BLaER1 (cell line): ENCODE data around the gene ARAP1.

Experiments
- H3K27ac ChIP-seq: shearing (Covaris generic); formaldehyde crosslinking; 2 replicates; pipeline ENCODE4 v1.8.1; 2022
- H3K27me3 ChIP-seq: shearing (Covaris generic); formaldehyde crosslinking; 2 replicates; pipeline ENCODE4 v1.8.1; 2022
- H3K36me3 ChIP-seq: shearing (Covaris generic); formaldehyde crosslinking; 2 replicates; pipeline ENCODE4 v1.8.1; 2022
- H3K4me1 ChIP-seq: shearing (Covaris generic); formaldehyde crosslinking; 2 replicates; pipeline ENCODE4 v1.8.1; 2022
- H3K4me2 ChIP-seq: shearing (Covaris generic); formaldehyde crosslinking; 2 replicates; pipeline ENCODE4 v1.8.1; 2022
- H3K4me3 ChIP-seq: shearing (Covaris generic); formaldehyde crosslinking; 2 replicates; pipeline ENCODE4 v1.8.1; 2022
- H3K9ac ChIP-seq: shearing (Covaris generic); formaldehyde crosslinking; 2 replicates; pipeline ENCODE4 v1.8.1; 2022
- H3K9me3 ChIP-seq: shearing (Covaris generic); formaldehyde crosslinking; 2 replicates; pipeline ENCODE4 v1.8.1; 2022
- H4K20me1 ChIP-seq: shearing (Covaris generic); formaldehyde crosslinking; 2 replicates; pipeline ENCODE4 v1.8.1; 2022
- Cebpa-rat ChIP-seq: shearing (Covaris generic); IDR thresholded peaks from 2 replicates; pipeline ENCODE4 v1.8.1; 2022

Gene ARAP1

GRCh38 chr11:72774499-72774898 is 22.3 kb upstream of the ARAP1 start:
- TF ChIP-seq Cebpa-rat = no peak
- H3K9me3 ChIP-seq = no peaks in the 10 kb centered on the region
- no peak overlapping the region for H3K9ac ChIP-seq
- no peak overlapping the region for H3K27ac ChIP-seq
- H3K4me2 ChIP-seq = no peak overlapping the region
- 0 out of 2 replicates have a peak, but pooled peaks cover 2% of the 10 kb centered on the region for H4K20me1 ChIP-seq
- no peaks in the 10 kb centered on the region for H3K27me3 ChIP-seq
- no peaks in the 10 kb centered on the region; the same call in 1 of the 2 replicates for H3K36me3 ChIP-seq
- peaks cover 25% of the 10 kb centered on the region for H3K4me1 ChIP-seq
- no peak overlapping the region for H3K4me3 ChIP-seq

- H3K4me3 ChIP-seq = no peak overlapping the region
- no peaks in the 10 kb centered on the region for H4K20me1 ChIP-seq
- H3K4me2 ChIP-seq = peak overlapping the region; percentile 44
- TF ChIP-seq Cebpa-rat = no peak
- peaks cover 25% of the 10 kb centered on the region for H3K4me1 ChIP-seq
- no peak overlapping the region for H3K9ac ChIP-seq
- no peaks in the 10 kb centered on the region for H3K9me3 ChIP-seq
- H3K36me3 ChIP-seq = no peaks in the 10 kb centered on the region; the same call in 1 of the 2 replicates
- no peaks in the 10 kb centered on the region for H3K27me3 ChIP-seq
- H3K27ac ChIP-seq = no peak overlapping the region
These were observed 21.5 kb upstream of the ARAP1 start for GRCh38 chr11:72773696-72774095.

- no peak overlapping the region for H3K27ac ChIP-seq
- peak overlapping the region; percentile 44 for H3K4me2 ChIP-seq
- no peaks in the 10 kb centered on the region for H4K20me1 ChIP-seq
- no peak for TF ChIP-seq Cebpa-rat
- no peak overlapping the region for H3K4me3 ChIP-seq
- no peaks in the 10 kb centered on the region for H3K9me3 ChIP-seq
- peaks cover 24% of the 10 kb centered on the region for H3K4me1 ChIP-seq
- H3K27me3 ChIP-seq = no peaks in the 10 kb centered on the region
- no peak overlapping the region for H3K9ac ChIP-seq
- H3K36me3 ChIP-seq = no peaks in the 10 kb centered on the region; the same call in 1 of the 2 replicates
These were observed 21.1 kb upstream of the ARAP1 start for GRCh38 chr11:72773291-72773690.

GRCh38 chr11:72772059-72772458 is 19.9 kb upstream of the ARAP1 start:
- Histone ChIP-seq H4K20me1 (no peaks in the 10 kb centered on the region), H3K9me3 (no peaks in the 10 kb centered on the region), H3K9ac (no peak overlapping the region), H3K4me1 (peaks cover 17% of the 10 kb centered on the region), H3K27ac (no peak overlapping the region), H3K4me2 (no peak overlapping the region), H3K27me3 (no peaks in the 10 kb centered on the region), H3K36me3 (no peaks in the 10 kb centered on the region; the same call in 1 of the 2 replicates), H3K4me3 (no peak overlapping the region)
- TF ChIP-seq Cebpa-rat = no peak

- no peak overlapping the region for H3K9ac ChIP-seq
- no peaks in the 10 kb centered on the region for H3K27me3 ChIP-seq
- TF ChIP-seq Cebpa-rat = no peak
- H3K4me2 ChIP-seq = no peak overlapping the region
- H3K9me3 ChIP-seq = no peaks in the 10 kb centered on the region
- H4K20me1 ChIP-seq = no peaks in the 10 kb centered on the region
- peaks cover 18% of the 10 kb centered on the region for H3K4me1 ChIP-seq
- no peak overlapping the region for H3K27ac ChIP-seq
- H3K36me3 ChIP-seq = no peaks in the 10 kb centered on the region; the same call in 1 of the 2 replicates
- H3K4me3 ChIP-seq = no peak overlapping the region
These were observed 19.3 kb upstream of the ARAP1 start for GRCh38 chr11:72771507-72771906.

- Histone ChIP-seq H3K27ac (no peak overlapping the region), H3K4me1 (peaks cover 25% of the 10 kb centered on the region), H4K20me1 (no peaks in the 10 kb centered on the region), H3K36me3 (no peaks in the 10 kb centered on the region; the same call in 1 of the 2 replicates), H3K4me3 (no peak overlapping the region), H3K9me3 (no peaks in the 10 kb centered on the region), H3K9ac (no peak overlapping the region), H3K27me3 (no peaks in the 10 kb centered on the region), H3K4me2 (no peak overlapping the region)
- no peak for TF ChIP-seq Cebpa-rat
These were observed 18.6 kb upstream of the ARAP1 start for GRCh38 chr11:72770799-72771198.

- H3K9ac ChIP-seq = no peak overlapping the region
- H3K4me1 ChIP-seq = peaks cover 27% of the 10 kb centered on the region
- no peaks in the 10 kb centered on the region for H3K9me3 ChIP-seq
- no peak overlapping the region for H3K27ac ChIP-seq
- no peak overlapping the region for H3K4me2 ChIP-seq
- H3K27me3 ChIP-seq = no peaks in the 10 kb centered on the region
- H4K20me1 ChIP-seq = no peaks in the 10 kb centered on the region
- H3K36me3 ChIP-seq = no peaks in the 10 kb centered on the region; the same call in 1 of the 2 replicates
- no peak for TF ChIP-seq Cebpa-rat
- no peak overlapping the region for H3K4me3 ChIP-seq
These were observed 17.5 kb upstream of the ARAP1 start for GRCh38 chr11:72769680-72770079.

GRCh38 chr11:72768581-72768980 is 16.4 kb upstream of the ARAP1 start:
- Histone ChIP-seq H3K27ac (no peak overlapping the region), H3K27me3 (no peaks in the 10 kb centered on the region), H3K4me3 (no peak overlapping the region), H3K9ac (no peak overlapping the region), H3K36me3 (no peaks in the 10 kb centered on the region; the same call in 1 of the 2 replicates), H3K4me1 (peaks cover 31% of the 10 kb centered on the region), H3K4me2 (no peak overlapping the region), H3K9me3 (no peaks in the 10 kb centered on the region), H4K20me1 (no peaks in the 10 kb centered on the region; the same call in 1 of the 2 replicates)
- TF ChIP-seq Cebpa-rat = no peak

- Histone ChIP-seq H3K36me3 (no peaks in the 10 kb centered on the region; the same call in 1 of the 2 replicates), H3K9me3 (no peaks in the 10 kb centered on the region), H3K27ac (no peak overlapping the region), H3K4me2 (no peak overlapping the region), H3K9ac (no peak overlapping the region), H4K20me1 (no peaks in the 10 kb centered on the region; the same call in 1 of the 2 replicates), H3K4me3 (no peak overlapping the region), H3K27me3 (no peaks in the 10 kb centered on the region), H3K4me1 (peaks cover 33% of the 10 kb centered on the region)
- TF ChIP-seq Cebpa-rat = no peak
These were observed 15.2 kb upstream of the ARAP1 start for GRCh38 chr11:72767203-72768062.

GRCh38 chr11:72766152-72766902 is 14.1 kb upstream of the ARAP1 start:
- Histone ChIP-seq H3K4me2 (no peak overlapping the region), H3K27ac (no peak overlapping the region), H3K9ac (no peak overlapping the region), H4K20me1 (no peaks in the 10 kb centered on the region; the same call in 1 of the 2 replicates), H3K27me3 (no peaks in the 10 kb centered on the region), H3K4me1 (peaks cover 37% of the 10 kb centered on the region), H3K36me3 (no peaks in the 10 kb centered on the region), H3K4me3 (no peak overlapping the region), H3K9me3 (no peaks in the 10 kb centered on the region)
- TF ChIP-seq Cebpa-rat = no peak
